CD4-positive, alpha-beta T cell (primary cell): ENCODE results near the gene CDK5R2. TPM values are rescaled to one million over a fixed set of nuclear protein-coding genes. Genes with fewer than 3 reads are reported as not detected.

Experiments used
- ATAC-seq: fragments of 200-7000 bp; cut with Tn5 transposase; one replicate; pipeline ENCODE4 v1.10.0; 2022; ENCODE audit warnings: mild to moderate bottlenecking; ENCODE audit not compliant: poor library complexity
- CTCF ChIA-PET: fragments of 350-600 bp; sonication (Branson Sonifier 250); formaldehyde crosslinking; loops from one replicate; lab custom pipeline; 2021; ENCODE audit warnings: antibody characterized with exemption, inconsistent platforms; lab: Charles Lee
- POLR2A ChIA-PET: fragments of 350-600 bp; sonication (Branson Sonifier 250); formaldehyde crosslinking; loops from one replicate; lab custom pipeline; 2021; ENCODE audit warnings: antibody characterized with exemption, inconsistent platforms; lab: Charles Lee
- DNase-seq, 14 experiments: peaks; one replicate each; pipeline ENCODE4 v3.0.0-alpha.2; 2013 to 2020; ENCODE audit warnings: mixed read lengths in 2 of 14
- H3K27ac ChIP-seq, 2 donors: one replicate each; pipeline versions ENCODE4 v1.5.1 to v1.7.0; 2013; ENCODE audit warnings: low read length in 2 of 2, low read depth in 1 of 2, mild to moderate bottlenecking in 1 of 2
- H3K27me3 ChIP-seq, 2 experiments: 1 replicate in 1 of 2; 2 replicates in 1 of 2; pipeline versions ENCODE4 v1.6.1 to v1.7.0; 2013; ENCODE audit warnings: low read length in 2 of 2, control low read depth in 1 of 2, mild to moderate bottlenecking in 1 of 2, moderate library complexity in 1 of 2; ENCODE audit not compliant: insufficient read depth in 2 of 2, control insufficient read depth in 1 of 2
- H3K36me3 ChIP-seq: one replicate; pipeline ENCODE4 v1.6.1; 2013; ENCODE audit warnings: low read length, control low read depth; ENCODE audit not compliant: insufficient read depth
- H3K4me1 ChIP-seq: one replicate; pipeline ENCODE4 v1.6.1; 2013; ENCODE audit warnings: low read length, control low read depth; ENCODE audit not compliant: insufficient read depth
- H3K4me3 ChIP-seq: one replicate; pipeline ENCODE4 v1.5.1; 2013; ENCODE audit warnings: mild to moderate bottlenecking, low read length, moderate library complexity
- H3K9me3 ChIP-seq, 2 experiments: 1 replicate in 1 of 2; 2 replicates in 1 of 2; pipeline versions ENCODE4 v1.6.1 to v1.7.0; 2013; ENCODE audit warnings: low read length in 2 of 2, mild to moderate bottlenecking in 2 of 2, control low read depth in 1 of 2, moderate library complexity in 1 of 2; ENCODE audit not compliant: control insufficient read depth in 1 of 2, insufficient read depth in 1 of 2
- H3K27ac Mint-ChIP-seq: one replicate; pipeline ENCODE4 v1.8.0; 2020; ENCODE audit warnings: mixed read lengths
- H3K27me3 Mint-ChIP-seq: one replicate; pipeline ENCODE4 v1.8.0; 2021; ENCODE audit warnings: mixed read lengths
- H3K36me3 Mint-ChIP-seq: one replicate; pipeline ENCODE4 v1.8.0; 2021; ENCODE audit warnings: low read depth, mixed read lengths
- H3K4me1 Mint-ChIP-seq: one replicate; pipeline ENCODE4 v1.8.0; 2021; ENCODE audit warnings: low read depth, mixed read lengths
- H3K4me3 Mint-ChIP-seq: one replicate; pipeline ENCODE4 v1.8.0; 2020; ENCODE audit warnings: mild to moderate bottlenecking, mixed read lengths
- H3K9me3 Mint-ChIP-seq: one replicate; pipeline ENCODE4 v1.8.0; 2020; ENCODE audit warnings: mixed read lengths
- CTCF ChIP-seq: fragments of 200-600 bp; IDR thresholded peaks from one replicate; pipeline ENCODE4 v1.8.0; 2022; ENCODE audit warnings: antibody characterized with exemption, mild to moderate bottlenecking
- intact Hi-C, 2 experiments: fragments of 100-400 bp; cut with DNase I in 1 of 2; cut with micrococcal nuclease in 1 of 2; formaldehyde crosslinking; loops; one replicate each; pipeline versions ENCODE4 v1.15.1 to v1.9.0; 2023 to 2025; cut with DNase I, micrococcal nuclease
- total RNA-seq, 174 experiments: library from RNA in 2 of 174; stranded (reverse) in 2 of 174; gene quantifications; one replicate each; pipeline ENCODE4 v1.2.3 and lab custom pipeline; 2021 to 2026

The CDK5R2 gene
- total RNA-seq, 2 experiments from 2014 or later = not detected

- Histone ChIP-seq H3K4me1 (peaks cover 36% of the 10 kb centered on the region), H3K27me3 (peaks cover 81 to 83% of the 10 kb centered on the region in 2 experiments), H3K27ac (no peak overlapping the region), H3K4me3 (peak overlapping the region; percentile 14), H3K9me3 (peaks cover 0 to 25% of the 10 kb centered on the region in 2 experiments), H3K36me3 (no peaks in the 10 kb centered on the region)
- ChIA-PET POLR2A (interaction anchor here (1.1 kb wide), 1 partner anchor 14 kb away, joined by 3 read pairs; no protein-coding TSS in a partner anchor), CTCF (interaction anchor here (0.6 to 4.3 kb wide), 11 partner anchors 9 to 771 kb away, joined by 3 to 30 read pairs (median 5); no protein-coding TSS in a partner anchor)
- DNase-seq = peak; percentile 58 to 86 (median 72)
- Mint-ChIP-seq H3K27me3 (peaks cover 86% of the 10 kb centered on the region), H3K9me3 (no peaks in the 10 kb centered on the region), H3K27ac (no peak overlapping the region), H3K4me1 (peaks cover 18% of the 10 kb centered on the region), H3K36me3 (no peaks in the 10 kb centered on the region), H3K4me3 (no peak overlapping the region)
- intact Hi-C loops = no loop called here
- ATAC-seq = peak; percentile 81
- TF ChIP-seq CTCF = peak; percentile 82
Measured at GRCh38 chr2:218995972-218996711, 36.7 kb downstream of the CDK5R2 start.

GRCh38 chr2:218996937-218997336 lies 37.5 kb downstream of the CDK5R2 start:
- ATAC-seq (no peak), DNase-seq (no peak)
- CTCF ChIA-PET = interaction anchor here (0.6 to 4.3 kb wide), 3 partner anchors 13 to 772 kb away, joined by 3 to 30 read pairs (median 5); no protein-coding TSS in a partner anchor
- Histone ChIP-seq H3K4me3 (no peak overlapping the region), H3K9me3 (peaks cover 0 to 28% of the 10 kb centered on the region in 2 experiments), H3K36me3 (no peaks in the 10 kb centered on the region), H3K27ac (no peak overlapping the region), H3K27me3 (peaks cover 80 to 81% of the 10 kb centered on the region in 2 experiments), H3K4me1 (peaks cover 41% of the 10 kb centered on the region)
- no peak for TF ChIP-seq CTCF
- no peaks in the 10 kb centered on the region for H3K9me3 Mint-ChIP-seq
- no peaks in the 10 kb centered on the region for H3K36me3 Mint-ChIP-seq
- POLR2A ChIA-PET = no interaction called here
- H3K4me3 Mint-ChIP-seq = no peak overlapping the region
- peaks cover 18% of the 10 kb centered on the region for H3K4me1 Mint-ChIP-seq
- peaks cover 81% of the 10 kb centered on the region for H3K27me3 Mint-ChIP-seq
- no peak overlapping the region for H3K27ac Mint-ChIP-seq
- intact Hi-C loops = no loop called here

GRCh38 chr2:218997731-218998130 lies 38.3 kb downstream of the CDK5R2 start:
- peaks cover 79% of the 10 kb centered on the region for H3K27me3 Mint-ChIP-seq
- CTCF ChIA-PET = interaction anchor here (4.3 kb wide), 1 partner anchor 18 kb away, joined by 30 read pairs; no protein-coding TSS in a partner anchor

More at GRCh38 chr2:218997731-218998130, 38.3 kb downstream of the CDK5R2 start:
- H3K4me3 ChIP-seq = no peak overlapping the region
- no peak overlapping the region for H3K27ac ChIP-seq
- Mint-ChIP-seq H3K4me3 (no peak overlapping the region), H3K27ac (no peak overlapping the region), H3K9me3 (no peaks in the 10 kb centered on the region), H3K4me1 (peaks cover 21% of the 10 kb centered on the region), H3K36me3 (no peaks in the 10 kb centered on the region)
- POLR2A ChIA-PET = no interaction called here
- no peaks in the 10 kb centered on the region for H3K36me3 ChIP-seq
- peaks cover 47% of the 10 kb centered on the region for H3K4me1 ChIP-seq
- DNase-seq (no peak), ATAC-seq (no peak)
- intact Hi-C loops = no loop called here
- no peak for TF ChIP-seq CTCF
- H3K27me3 ChIP-seq = peaks cover 80 to 81% of the 10 kb centered on the region in 2 experiments
- peaks cover 0 to 34% of the 10 kb centered on the region in 2 experiments for H3K9me3 ChIP-seq
